Measurements from ENCODE around the gene NDUFA12. TPM values are rescaled to one million over a fixed set of nuclear protein-coding genes. Genes with fewer than 3 reads are reported as not detected.
A peak's percentile ranks its signal among the peaks of the same experiment; 100 is the strongest.
"Not testable (repeated sequence)": the region's sequence is repeated elsewhere in the genome, so short reads cannot be mapped to it uniquely, and the experiment has no call there.

The NDUFA12 gene
- total RNA-seq (2014; rRNA removed; shearing (Covaris generic)): 376 and 379 TPM in 2 replicates

- peak; percentile 99 for DNase-seq (ENCODE audit: low read depth)
These were observed at the start of gene NDUFA12 for GRCh38 chr12:95003213-95003920. TSS of gene NDUFA12 (minus strand) at chr12:95003697. CDS start at chr12:95003680, 17 bp downstream.

DNA sequence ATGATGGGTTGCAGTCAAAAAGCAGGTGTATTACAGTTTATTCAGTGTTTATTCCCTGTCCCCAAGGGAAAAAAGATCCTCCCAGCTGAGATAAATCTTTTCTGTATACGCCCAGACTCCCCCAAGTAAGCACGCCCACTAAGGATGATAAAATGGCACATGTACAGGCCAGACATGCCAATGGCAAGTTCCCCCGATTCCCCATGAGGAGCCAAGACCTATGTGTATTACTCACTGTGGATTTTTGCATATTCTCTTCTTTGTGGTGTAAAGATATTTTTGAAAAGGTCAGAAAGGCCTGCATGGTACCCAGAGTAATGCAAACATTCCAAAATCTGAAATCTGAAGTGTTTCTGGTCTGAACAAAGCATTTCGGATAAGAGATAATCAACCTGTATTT, 47.7 kb upstream of the NDUFA12 start:
- DNase-seq (ENCODE audit: low read depth): no peak

DNA sequence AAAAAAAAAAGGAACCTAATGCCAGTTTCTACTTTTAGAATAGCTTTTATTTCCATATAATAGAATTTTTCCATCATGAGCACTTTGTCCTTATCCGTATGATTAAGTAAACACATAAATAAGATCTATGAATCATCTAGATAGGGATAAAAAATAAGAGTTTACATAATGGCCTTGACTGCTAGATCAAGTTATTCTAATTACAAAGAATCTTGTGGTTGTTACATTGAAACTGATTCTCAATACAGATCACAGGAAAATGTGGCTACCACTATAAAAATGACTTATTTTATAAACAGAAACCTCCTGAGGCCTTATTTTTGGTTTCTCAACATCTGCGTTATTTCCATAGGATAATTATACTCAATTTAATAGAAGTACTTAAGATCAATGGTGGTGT, 34.4 kb upstream of the NDUFA12 start:
- DNase-seq (ENCODE audit: low read depth): no peak

DNA sequence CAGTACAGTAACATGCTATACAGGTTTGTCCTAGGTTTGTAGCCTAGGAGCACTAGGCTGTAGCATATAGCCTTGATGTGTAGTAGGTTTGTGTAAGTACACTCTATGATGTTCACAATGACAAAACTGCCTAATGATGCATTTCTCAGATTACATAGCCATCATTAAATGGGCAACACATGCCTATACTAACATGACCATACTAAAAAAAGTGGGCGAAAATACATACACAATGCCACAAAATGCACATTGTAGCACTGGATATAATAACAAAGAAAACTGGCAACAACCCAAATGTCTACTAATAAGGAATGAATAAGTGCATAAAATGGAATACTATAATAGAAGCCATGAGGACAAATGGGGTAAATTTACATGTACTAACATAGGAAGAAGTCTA, 31.3 kb upstream of the NDUFA12 start:
- no peak for DNase-seq (ENCODE audit: low read depth)

DNA sequence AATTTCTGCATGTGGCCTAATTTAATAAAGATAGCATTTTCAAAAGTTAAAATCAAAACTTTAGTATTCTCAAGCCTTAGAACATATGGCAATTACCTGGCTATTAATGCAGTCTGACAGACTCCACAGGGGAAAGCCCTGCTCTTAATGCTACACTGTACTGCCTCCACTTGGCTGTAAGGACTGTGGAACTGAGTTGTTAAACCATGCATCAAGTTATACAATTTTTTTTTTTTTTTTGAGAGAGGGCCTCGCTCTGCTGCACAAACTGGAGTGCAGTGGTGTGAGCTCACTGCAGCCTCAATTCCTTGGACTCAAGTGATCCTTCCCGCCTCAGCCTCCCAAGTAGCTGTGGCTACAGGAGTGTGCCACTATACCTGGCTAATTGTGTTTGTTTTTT, 19.0 kb upstream of the NDUFA12 start:
- no peak for DNase-seq (ENCODE audit: low read depth)

DNA sequence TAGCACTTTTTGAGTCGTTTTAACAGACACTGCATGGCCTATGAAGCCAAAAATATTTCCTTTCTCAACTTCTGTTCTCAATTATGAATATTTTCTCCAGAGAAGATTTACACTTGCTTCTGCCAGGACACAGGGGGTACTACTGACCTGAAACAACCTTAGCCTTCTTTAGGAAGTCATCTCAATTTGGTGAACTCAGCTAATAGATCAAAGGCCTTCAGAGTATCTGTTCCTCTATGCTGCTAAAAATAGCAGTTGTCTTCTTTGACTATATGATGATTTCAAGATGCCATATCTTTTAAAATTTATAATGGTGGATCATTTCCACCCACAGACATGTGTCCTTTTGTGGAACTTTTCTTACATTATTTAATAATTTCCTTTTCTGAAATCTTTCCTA, 14.0 kb upstream of the NDUFA12 start:
- DNase-seq (ENCODE audit: low read depth): no peak

GRCh38 chr12:95016120-95016519, 12.6 kb upstream of the NDUFA12 start:
- DNase-seq (ENCODE audit: low read depth): no peak

- DNase-seq (ENCODE audit: low read depth): no peak
These were observed 11.1 kb upstream of the NDUFA12 start for GRCh38 chr12:95014554-95014953.

GRCh38 chr12:95006206-95006605, 2.7 kb upstream of the NDUFA12 start:
- no peak for DNase-seq (ENCODE audit: low read depth)

DNA sequence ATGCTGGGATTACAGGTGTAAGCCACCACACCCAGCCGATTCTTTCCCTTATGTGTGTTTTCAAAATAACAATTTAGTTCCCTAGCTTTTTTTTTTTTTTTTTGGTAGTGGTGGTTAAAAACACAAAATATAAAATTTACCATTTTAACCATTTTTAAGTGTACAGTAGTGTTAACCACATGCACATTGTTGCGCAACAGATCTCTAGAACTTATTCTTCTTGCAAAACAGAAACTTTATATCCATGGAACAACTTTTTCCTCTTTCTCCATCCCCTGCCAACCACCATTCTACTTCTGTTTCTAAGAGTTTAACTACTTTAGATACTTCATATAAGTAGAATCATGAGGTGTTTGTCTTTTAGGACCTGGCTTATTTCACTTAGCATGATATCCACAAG, 1.1 kb upstream of the NDUFA12 start:
- no peak for DNase-seq (ENCODE audit: low read depth)

- DNase-seq (ENCODE audit: low read depth): no peak
These were observed 400 bp upstream of the NDUFA12 start for GRCh38 chr12:95003921-95004272.

GRCh38 chr12:95002754-95003153, 743 bp downstream of the NDUFA12 start:
- DNase-seq (ENCODE audit: low read depth): no peak

DNA sequence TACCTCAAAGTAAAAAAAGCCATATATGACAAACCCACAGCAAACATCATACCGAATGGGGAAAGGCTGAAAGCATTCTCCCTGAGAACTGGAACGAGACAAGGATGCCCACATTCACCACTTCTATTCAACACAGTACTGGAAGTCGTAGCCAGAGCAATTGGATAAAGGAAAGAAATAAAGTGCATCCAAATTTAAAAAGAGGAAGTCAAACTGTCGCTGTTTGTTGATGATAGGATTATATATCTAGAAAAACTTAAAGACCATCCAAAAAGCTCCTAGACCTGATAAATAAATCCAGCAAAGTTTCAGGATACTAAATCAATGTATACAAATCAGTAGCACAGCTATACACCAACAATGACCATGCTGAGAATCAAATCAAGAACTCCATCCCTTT, 5.2 kb downstream of the NDUFA12 start:
- no peak for DNase-seq (ENCODE audit: low read depth)

DNA sequence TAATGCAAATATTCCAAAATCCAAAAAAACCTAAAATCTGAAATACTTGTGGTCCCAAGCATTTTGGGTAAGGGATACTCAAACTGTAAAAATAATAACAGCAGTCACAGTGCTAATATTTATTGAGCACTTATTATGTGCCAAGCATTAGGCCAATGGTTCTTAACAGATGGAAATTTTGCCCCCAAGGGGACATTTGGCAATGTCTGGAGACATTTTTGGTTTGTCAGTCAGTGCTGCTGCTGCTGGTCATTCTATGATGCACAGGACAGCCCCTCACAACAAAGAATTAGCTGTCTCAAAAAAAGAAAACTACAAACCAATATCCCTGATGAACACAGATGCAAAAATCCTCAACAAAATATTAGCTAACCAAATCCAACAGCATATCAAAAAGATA, 5.8 kb downstream of the NDUFA12 start:
- DNase-seq (ENCODE audit: low read depth): no peak

- no peak for DNase-seq (ENCODE audit: low read depth)
These were observed 6.4 kb downstream of the NDUFA12 start for GRCh38 chr12:94997061-94997460.

DNA sequence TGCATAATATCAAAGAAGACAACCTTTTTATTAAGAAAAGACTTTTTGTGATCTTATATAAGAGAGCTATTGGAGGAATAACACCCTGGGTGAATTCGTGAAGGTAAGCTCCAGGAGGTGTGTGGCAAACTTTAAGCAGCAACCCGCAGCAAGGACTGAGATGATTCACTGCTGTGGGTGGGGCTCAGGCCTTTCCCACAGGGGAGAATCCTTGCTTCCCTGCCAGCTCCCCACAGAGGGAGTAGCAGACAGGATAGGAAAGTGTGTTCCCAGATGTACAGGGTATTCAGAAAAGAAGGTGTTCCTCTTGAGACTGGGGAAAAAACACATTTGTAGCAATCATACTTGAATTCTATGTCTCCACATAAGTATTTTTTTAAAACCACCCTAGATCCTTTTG, 9.2 kb downstream of the NDUFA12 start:
- peak; percentile 91 for DNase-seq (ENCODE audit: low read depth)

- DNase-seq (ENCODE audit: low read depth): peak; percentile 31
These were observed 9.6 kb downstream of the NDUFA12 start for GRCh38 chr12:94993855-94994254.

DNA sequence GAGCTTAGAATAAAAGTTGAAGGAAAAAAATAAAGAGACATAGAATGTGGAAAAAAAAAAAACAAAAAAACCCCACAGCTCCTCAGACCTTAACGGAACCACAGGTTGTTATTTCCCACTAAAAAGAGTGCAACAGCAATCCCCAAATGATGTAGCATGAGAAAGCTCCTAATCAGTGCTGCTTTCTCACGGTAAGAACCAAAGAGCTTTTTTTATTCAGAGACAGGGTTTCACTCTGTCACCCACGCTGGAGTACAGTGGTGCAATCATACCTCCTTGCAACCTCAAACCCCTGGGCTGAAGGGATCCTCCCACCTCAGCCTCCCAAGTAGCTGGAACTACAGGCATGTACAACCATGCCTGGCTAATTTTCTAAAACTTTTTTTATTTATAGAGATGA, 13.3 kb downstream of the NDUFA12 start:
- no peak for DNase-seq (ENCODE audit: low read depth)

DNA sequence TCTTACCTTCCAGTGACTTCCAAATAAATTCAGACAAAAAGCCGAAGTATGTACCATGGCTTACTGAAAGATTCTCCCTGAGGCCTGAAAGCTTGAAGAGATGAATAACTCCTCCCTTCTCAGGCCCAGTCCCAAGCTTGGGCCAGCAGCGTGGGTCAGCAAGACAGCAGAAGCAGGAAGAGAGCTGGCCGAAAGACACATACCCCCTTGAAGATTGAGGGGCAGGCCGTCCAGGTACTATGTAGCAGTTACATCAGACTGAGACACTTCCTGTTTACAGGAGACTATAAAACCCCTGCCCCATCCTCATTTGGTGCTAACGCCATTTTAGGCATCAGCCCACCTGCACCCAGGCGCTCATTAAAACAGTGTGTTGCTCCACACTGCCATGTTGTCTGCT, 15.0 kb downstream of the NDUFA12 start:
- DNase-seq (ENCODE audit: low read depth): no peak

DNA sequence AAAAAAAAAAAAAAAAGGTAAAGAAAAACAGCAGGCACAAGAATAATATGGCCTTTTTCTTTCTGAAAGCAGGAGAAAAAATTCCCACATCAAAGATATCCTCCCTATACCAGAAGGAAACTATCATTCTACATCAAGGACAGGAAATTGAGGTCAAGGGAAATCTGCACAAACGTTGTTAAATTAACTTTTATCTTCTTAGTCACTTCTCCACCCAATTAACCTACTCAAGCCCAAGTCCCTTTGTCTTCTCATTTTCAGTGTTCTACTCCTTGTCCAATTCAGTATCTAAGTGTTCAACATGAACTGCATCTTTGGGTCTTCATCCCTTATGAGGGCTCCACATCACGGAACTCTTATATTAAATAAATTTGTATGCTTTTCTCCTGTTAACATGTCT, 15.7 kb downstream of the NDUFA12 start:
- DNase-seq (ENCODE audit: low read depth): peak; percentile 21

DNA sequence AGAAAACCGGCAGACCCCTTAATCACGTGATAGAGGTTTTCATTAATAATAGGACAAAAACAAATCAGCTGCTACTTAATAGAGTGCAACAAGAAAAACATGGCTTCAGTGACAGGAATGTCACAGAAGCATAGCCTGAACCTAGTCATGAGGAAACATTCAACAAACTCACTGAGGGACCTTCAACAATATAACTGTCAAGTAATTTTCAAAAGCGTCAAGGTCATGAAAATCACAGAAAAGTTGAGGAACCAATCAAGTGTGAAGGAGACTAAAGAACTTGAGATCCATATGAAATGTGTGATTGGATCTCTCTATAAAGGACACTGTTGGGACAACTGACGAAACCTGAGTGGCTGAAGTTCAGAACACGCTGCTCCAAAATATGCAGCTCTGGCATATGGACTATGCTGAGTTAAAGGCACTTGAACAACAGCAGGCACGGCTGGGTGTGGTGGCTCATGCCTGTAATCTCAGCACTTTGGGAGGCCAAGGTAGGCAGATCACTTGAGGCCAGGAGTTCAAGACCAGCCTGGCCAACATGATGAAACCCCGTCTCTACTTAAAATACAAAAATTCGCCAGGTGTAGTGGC, 16.3 kb downstream of the NDUFA12 start:
- DNase-seq (ENCODE audit: low read depth): no peak

DNA sequence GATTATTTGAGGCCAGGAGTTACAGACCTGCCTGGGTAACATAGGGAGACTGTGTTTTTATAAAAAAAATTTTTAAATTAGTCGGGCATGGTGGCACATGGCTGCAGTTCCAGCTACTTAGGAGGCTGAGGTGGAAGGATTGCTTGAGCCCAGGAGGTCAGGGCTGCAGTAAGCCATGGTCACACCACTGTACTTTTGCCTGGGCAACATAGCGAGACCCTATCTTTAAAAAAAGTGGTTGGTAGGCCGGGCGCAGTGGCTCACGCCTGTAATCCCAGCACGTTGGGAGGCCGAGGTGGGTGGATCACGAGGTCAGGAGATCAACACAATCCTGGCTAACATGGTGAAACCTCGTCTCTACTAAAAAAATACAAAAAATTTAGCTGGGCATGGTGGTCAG, 18.4 kb downstream of the NDUFA12 start:
- not testable (repeated sequence) for DNase-seq (ENCODE audit: low read depth)

DNA sequence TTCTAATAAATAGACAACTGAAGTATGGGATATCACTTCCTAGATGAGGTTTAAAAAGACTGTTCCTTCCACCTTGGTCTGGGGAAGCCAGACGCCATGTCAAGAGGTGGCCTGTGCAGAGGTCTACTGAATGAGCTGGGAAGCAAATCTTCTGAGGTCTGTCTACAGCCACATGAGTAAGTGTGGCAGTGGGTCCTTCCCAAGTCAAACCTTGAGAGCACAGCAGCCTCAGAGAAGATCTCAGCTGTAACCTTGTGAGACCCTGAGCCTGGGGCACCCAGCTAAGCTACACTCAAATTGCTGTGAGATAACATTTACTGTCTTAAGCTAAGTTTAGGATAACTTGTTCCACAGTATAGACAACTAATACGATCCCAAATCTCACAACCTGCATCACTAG, 20.2 kb downstream of the NDUFA12 start:
- no peak for DNase-seq (ENCODE audit: low read depth)

- peak; percentile 37 for DNase-seq (ENCODE audit: low read depth)
These were observed 21.0 kb downstream of the NDUFA12 start for GRCh38 chr12:94982456-94982855.

Measured in Daoy (cell line).